NT2/D1 (cell line): Measurements from ENCODE around the gene SSTR4.

Source experiments
- DNase-seq: peaks from one replicate; pipeline ENCODE4 v3.0.0-alpha.2; 2011; ENCODE audit warnings: low read depth, low spot score
- H3K27me3 ChIP-seq: 2 replicates; pipeline ENCODE4 v1.6.0; 2011; ENCODE audit warnings: mild to moderate bottlenecking; ENCODE audit not compliant: insufficient read length, insufficient read depth
- H3K36me3 ChIP-seq: 2 replicates; pipeline ENCODE4 v1.6.1; 2011; ENCODE audit warnings: mild to moderate bottlenecking, low read length, mixed read lengths; ENCODE audit not compliant: insufficient read depth, insufficient read length
- H3K4me1 ChIP-seq: 2 replicates; pipeline ENCODE4 v1.5.1; 2011; ENCODE audit not compliant: insufficient read depth, insufficient read length
- H3K4me3 ChIP-seq: 2 replicates; pipeline ENCODE4 v1.5.1; 2011; ENCODE audit warnings: low read depth; ENCODE audit not compliant: insufficient read length
- H3K9ac ChIP-seq: 2 replicates; pipeline ENCODE4 v1.6.0; 2011; ENCODE audit warnings: low read depth; ENCODE audit not compliant: insufficient read length
- H3K9me3 ChIP-seq: 2 replicates; pipeline ENCODE4 v1.5.1; 2011; ENCODE audit warnings: mild to moderate bottlenecking, low read length; ENCODE audit not compliant: insufficient read depth
- SUZ12 ChIP-seq: IDR thresholded peaks from 2 replicates; pipeline ENCODE4 v1.6.1; 2011; ENCODE audit not compliant: insufficient read length, insufficient read depth; ENCODE audit errors: extremely low read depth
- YY1 ChIP-seq: IDR thresholded peaks from 2 replicates; pipeline ENCODE4 v1.6.1; 2011; ENCODE audit not compliant: insufficient read length, insufficient read depth
- ZNF274 ChIP-seq: IDR thresholded peaks from 2 replicates; pipeline ENCODE4 v1.6.1; 2011; ENCODE audit warnings: mild to moderate bottlenecking, low read depth, low read length

Gene SSTR4

GRCh38 chr20:23043376-23043775 is 8.3 kb downstream of the SSTR4 start:
- peaks cover 4% of the 10 kb centered on the region for H3K4me1 ChIP-seq
- H3K27me3 ChIP-seq: peaks cover 28% of the 10 kb centered on the region
- no peak overlapping the region for H3K4me3 ChIP-seq
- no peaks in the 10 kb centered on the region for H3K36me3 ChIP-seq
- TF ChIP-seq YY1 (no peak), SUZ12 (no peak), ZNF274 (no peak)
- no peaks in the 10 kb centered on the region for H3K9me3 ChIP-seq
- no peak for DNase-seq
- no peak overlapping the region for H3K9ac ChIP-seq

- no peaks in the 10 kb centered on the region for H3K36me3 ChIP-seq
- peaks cover 4% of the 10 kb centered on the region for H3K4me1 ChIP-seq
- no peak for DNase-seq
- no peak overlapping the region for H3K9ac ChIP-seq
- peaks cover 44% of the 10 kb centered on the region for H3K27me3 ChIP-seq
- H3K9me3 ChIP-seq: no peaks in the 10 kb centered on the region
- no peak overlapping the region for H3K4me3 ChIP-seq
- TF ChIP-seq YY1 (no peak), ZNF274 (no peak), SUZ12 (no peak)
Measured at GRCh38 chr20:23046431-23046830, 11.3 kb downstream of the SSTR4 start.

GRCh38 chr20:23047001-23047737 is 12.1 kb downstream of the SSTR4 start:
- no peaks in the 10 kb centered on the region for H3K9me3 ChIP-seq
- no peak for DNase-seq
- no peak overlapping the region for H3K4me3 ChIP-seq
- H3K9ac ChIP-seq: no peak overlapping the region
- H3K27me3 ChIP-seq: peaks cover 51% of the 10 kb centered on the region
- H3K36me3 ChIP-seq: no peaks in the 10 kb centered on the region
- TF ChIP-seq YY1: no peak
- TF ChIP-seq ZNF274: no peak
- TF ChIP-seq SUZ12: no peak
- H3K4me1 ChIP-seq: peaks cover 4% of the 10 kb centered on the region

- no peak for DNase-seq
- H3K36me3 ChIP-seq: no peaks in the 10 kb centered on the region
- H3K9ac ChIP-seq: no peak overlapping the region
- peaks cover 57% of the 10 kb centered on the region for H3K27me3 ChIP-seq
- H3K9me3 ChIP-seq: no peaks in the 10 kb centered on the region
- TF ChIP-seq SUZ12 (no peak), ZNF274 (no peak), YY1 (no peak)
- H3K4me3 ChIP-seq: no peak overlapping the region
- peaks cover 4% of the 10 kb centered on the region for H3K4me1 ChIP-seq
Measured at GRCh38 chr20:23047738-23048214, 12.7 kb downstream of the SSTR4 start.

- peaks cover 62% of the 10 kb centered on the region for H3K27me3 ChIP-seq
- H3K36me3 ChIP-seq: no peaks in the 10 kb centered on the region
- H3K4me3 ChIP-seq: peak overlapping the region; percentile 26
- H3K9ac ChIP-seq: peak overlapping the region; percentile 64
- H3K9me3 ChIP-seq: no peaks in the 10 kb centered on the region
- TF ChIP-seq YY1 (no peak), SUZ12 (no peak), ZNF274 (no peak)
- DNase-seq: no peak
- H3K4me1 ChIP-seq: peaks cover 4% of the 10 kb centered on the region
Measured at GRCh38 chr20:23048283-23049200, 13.4 kb downstream of the SSTR4 start.

GRCh38 chr20:23049201-23050075 is 14.3 kb downstream of the SSTR4 start, which contains the start of gene THBD:
Gene THBD, minus strand, starts transcription at chr20:23049672. Its CDS starts 168 bp downstream, at chr20:23049504.
- Histone ChIP-seq H3K9me3 (no peaks in the 10 kb centered on the region), H3K27me3 (peaks cover 62% of the 10 kb centered on the region), H3K4me1 (peaks cover 4% of the 10 kb centered on the region), H3K4me3 (peak within 1 kb of the TSS; percentile 26), H3K36me3 (no peaks in the 10 kb centered on the region), H3K9ac (peak within 1 kb of the TSS; percentile 67)
- DNase-seq: no peak
- TF ChIP-seq ZNF274 (no peak), SUZ12 (no peak), YY1 (no peak)
